Lower leg skin (tissue), 4 donors: ENCODE results near the gene GARS1. TPM values are rescaled to one million over a fixed set of nuclear protein-coding genes. Genes with fewer than 3 reads are reported as not detected.

Experiments used
- DNase-seq, 2 donors: peaks; one replicate each; pipeline ENCODE4 v3.0.0-alpha.2; 2019; ENCODE audit warnings: low spot score in 2 of 2
- H3K4me3 ChIP-seq: fragments of 200-600 bp; sonication (generic); 2 replicates; pipeline ENCODE4 v1.5.1; 2017; ENCODE audit warnings: mild to moderate bottlenecking, low read depth; ENCODE audit not compliant: poor library complexity, severe bottlenecking
- POLR2A ChIP-seq, 2 donors: fragments of 450-650 bp; IDR thresholded peaks; one replicate each; pipeline ENCODE4 v1.6.1; 2016 to 2017; ENCODE audit warnings: antibody characterized with exemption in 2 of 2, mild to moderate bottlenecking in 1 of 2, moderate library complexity in 1 of 2
- WGBS, 2 donors: methylation state at CpG; one replicate each; pipeline ENCODE4 v1.1.5; 2018; 5-methylcytosine and 5-hydroxymethylcytosine counted together
- intact Hi-C: fragments of 100-400 bp; cut with DNase I; formaldehyde crosslinking; loops from one replicate; pipeline ENCODE4 v1.15.0; 2023; ENCODE audit warnings: low total_unique reads
- total RNA-seq, 4 donors: library from RNA; depleted of rRNA; stranded (reverse); fragments of >200 nt; gene quantifications; one replicate each; pipeline ENCODE4 v1.1.0, GENCODE V29; 2016
- TF ChIP-seq, protein P1 (sequence below), 3 donors: fragments of 450-650 bp; IDR thresholded peaks; one replicate each; pipeline ENCODE4 v1.5.1; 2016; ENCODE audit warnings: antibody characterized with exemption in 3 of 3, mild to moderate bottlenecking in 3 of 3, moderate library complexity in 2 of 3

GARS1 gene
- total RNA-seq, 4 donors from 2014 or later = 73.2 to 107 (median 99.8) TPM

- H3K4me3 ChIP-seq = no peak overlapping the region
- 86% methylated on average over 3 of the region's 3 CpGs for WGBS, 2 donors
- intact Hi-C loops = no loop called here
- TF ChIP-seq POLR2A (IDR thresholded peaks at IDR 0.05) = no peak
- TF ChIP-seq, protein P1, sequence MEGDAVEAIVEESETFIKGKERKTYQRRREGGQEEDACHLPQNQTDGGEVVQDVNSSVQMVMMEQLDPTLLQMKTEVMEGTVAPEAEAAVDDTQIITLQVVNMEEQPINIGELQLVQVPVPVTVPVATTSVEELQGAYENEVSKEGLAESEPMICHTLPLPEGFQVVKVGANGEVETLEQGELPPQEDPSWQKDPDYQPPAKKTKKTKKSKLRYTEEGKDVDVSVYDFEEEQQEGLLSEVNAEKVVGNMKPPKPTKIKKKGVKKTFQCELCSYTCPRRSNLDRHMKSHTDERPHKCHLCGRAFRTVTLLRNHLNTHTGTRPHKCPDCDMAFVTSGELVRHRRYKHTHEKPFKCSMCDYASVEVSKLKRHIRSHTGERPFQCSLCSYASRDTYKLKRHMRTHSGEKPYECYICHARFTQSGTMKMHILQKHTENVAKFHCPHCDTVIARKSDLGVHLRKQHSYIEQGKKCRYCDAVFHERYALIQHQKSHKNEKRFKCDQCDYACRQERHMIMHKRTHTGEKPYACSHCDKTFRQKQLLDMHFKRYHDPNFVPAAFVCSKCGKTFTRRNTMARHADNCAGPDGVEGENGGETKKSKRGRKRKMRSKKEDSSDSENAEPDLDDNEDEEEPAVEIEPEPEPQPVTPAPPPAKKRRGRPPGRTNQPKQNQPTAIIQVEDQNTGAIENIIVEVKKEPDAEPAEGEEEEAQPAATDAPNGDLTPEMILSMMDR (IDR thresholded peaks at IDR 0.05) = no peak
- no peak for DNase-seq
These were observed 10.2 kb downstream of the GARS1 start for GRCh38 chr7:30604901-30605300.

- WGBS, 2 donors = 94 to 95% methylated on average over 3 of the region's 3 CpGs
- no peak for TF ChIP-seq POLR2A (IDR thresholded peaks at IDR 0.05)
- TF ChIP-seq, protein P1 (IDR thresholded peaks at IDR 0.05) = no peak
- H3K4me3 ChIP-seq = no peak overlapping the region
- intact Hi-C loops = no loop called here
- DNase-seq = no peak
These were observed 11.2 kb downstream of the GARS1 start for GRCh38 chr7:30605832-30606231.

- WGBS, 2 donors = 88 to 94% methylated on average over 6 of the region's 6 CpGs
- H3K4me3 ChIP-seq = no peak overlapping the region
- intact Hi-C loops = no loop called here
These were observed 18.1 kb downstream of the GARS1 start for GRCh38 chr7:30612658-30613265.

GRCh38 chr7:30613366-30614325, 19.0 kb downstream of the GARS1 start:
- 94% methylated on average over 4 of the region's 4 CpGs for WGBS, 2 donors
- H3K4me3 ChIP-seq = no peak overlapping the region
- intact Hi-C loops = no loop called here
- TF ChIP-seq, protein P1 (IDR thresholded peaks at IDR 0.05) = no peak
- TF ChIP-seq POLR2A (IDR thresholded peaks at IDR 0.05) = no peak
- DNase-seq = no peak

More at GRCh38 chr7:30612658-30613265, 18.1 kb downstream of the GARS1 start:
- no peak for TF ChIP-seq POLR2A (IDR thresholded peaks at IDR 0.05)
- TF ChIP-seq, protein P1 (IDR thresholded peaks at IDR 0.05) = no peak
- DNase-seq = no peak

GRCh38 chr7:30616318-30616717, 21.6 kb downstream of the GARS1 start:
- no peak overlapping the region for H3K4me3 ChIP-seq
- TF ChIP-seq, protein P1 (IDR thresholded peaks at IDR 0.05) = no peak
- no peak for TF ChIP-seq POLR2A (IDR thresholded peaks at IDR 0.05)
- no peak for DNase-seq
- intact Hi-C loops = no loop called here
- WGBS, 2 donors = 89 to 93% methylated on average over 4 of the region's 4 CpGs
